Regular cardiac myocyte (primary cell): Measurements from ENCODE around the gene SLC16A1. TPM values are rescaled to one million over a fixed set of nuclear protein-coding genes. Genes with fewer than 3 reads are reported as not detected.

Source experiments
- total RNA-seq: library from RNA; depleted of rRNA; stranded (reverse); fragments of >200 nt; gene quantifications from 2 replicates; pipeline ENCODE4 v1.2.3, GENCODE V29; 2014

The SLC16A1 gene, protein sequence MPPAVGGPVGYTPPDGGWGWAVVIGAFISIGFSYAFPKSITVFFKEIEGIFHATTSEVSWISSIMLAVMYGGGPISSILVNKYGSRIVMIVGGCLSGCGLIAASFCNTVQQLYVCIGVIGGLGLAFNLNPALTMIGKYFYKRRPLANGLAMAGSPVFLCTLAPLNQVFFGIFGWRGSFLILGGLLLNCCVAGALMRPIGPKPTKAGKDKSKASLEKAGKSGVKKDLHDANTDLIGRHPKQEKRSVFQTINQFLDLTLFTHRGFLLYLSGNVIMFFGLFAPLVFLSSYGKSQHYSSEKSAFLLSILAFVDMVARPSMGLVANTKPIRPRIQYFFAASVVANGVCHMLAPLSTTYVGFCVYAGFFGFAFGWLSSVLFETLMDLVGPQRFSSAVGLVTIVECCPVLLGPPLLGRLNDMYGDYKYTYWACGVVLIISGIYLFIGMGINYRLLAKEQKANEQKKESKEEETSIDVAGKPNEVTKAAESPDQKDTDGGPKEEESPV
- total RNA-seq = 126 and 131 TPM in 2 replicates

DNA sequence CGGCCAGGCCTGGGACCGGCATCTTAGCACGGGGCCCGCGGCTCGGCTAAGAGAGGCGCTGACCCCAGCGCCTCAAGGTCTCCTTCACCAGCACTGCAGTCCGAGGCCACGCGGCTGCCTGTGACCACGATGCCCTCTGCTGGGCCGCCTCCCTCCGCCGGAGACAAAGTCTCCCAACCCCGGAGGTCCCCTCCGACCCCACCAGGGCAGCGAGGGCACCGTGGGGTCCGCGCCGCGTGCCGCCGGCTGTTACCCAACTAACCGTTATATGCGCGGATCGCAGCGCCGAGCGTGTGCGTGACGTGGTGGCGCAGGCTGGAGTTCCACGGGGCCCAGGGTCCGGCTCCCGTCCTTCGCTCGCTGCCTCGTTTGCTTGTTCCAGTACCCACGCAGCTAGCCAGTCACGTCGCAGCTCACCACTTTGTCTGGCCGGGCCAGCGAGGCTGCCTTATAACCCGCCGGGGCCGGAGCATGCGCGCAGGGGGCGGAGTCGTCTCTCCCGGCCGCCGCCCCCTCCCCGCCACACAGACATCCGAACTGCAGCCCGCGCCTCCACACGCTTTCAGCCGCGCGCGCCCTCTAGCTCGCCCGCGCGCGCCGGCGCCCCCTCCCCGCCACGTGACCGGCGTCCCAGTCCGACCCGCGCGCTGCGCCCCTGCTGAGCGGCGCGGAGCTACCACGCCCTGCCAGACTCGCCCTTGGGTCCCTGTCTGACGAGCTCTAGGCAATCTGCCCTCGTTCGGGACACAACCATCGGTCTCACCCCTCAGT lies at the start of gene SLC16A1:
TSS of gene SLC16A1 (minus strand) at position 424 of the 771 bp plus-strand sequence. CDS start 26,888 bp downstream, outside the sequence.

Other genes starting within 250 kb of the SLC16A1 start
- gene RHOC, start 249.1 kb downstream of the SLC16A1 start, total RNA-seq = 502 and 829 TPM in 2 replicates
- 1.5 and 2.3 TPM in 2 replicates for gene PPM1J, start 240.9 kb downstream of the SLC16A1 start, total RNA-seq
- gene LRIG2, start 117.0 kb upstream of the SLC16A1 start, total RNA-seq = 8.2 and 8.4 TPM in 2 replicates